GM12878 (cell line): ENCODE measurements around the gene IDH3G.
"Not testable (repeated sequence)": the region's sequence is repeated elsewhere in the genome, so short reads cannot be mapped to it uniquely, and the experiment has no call there.

Source experiments
- CBX5 ChIP-seq: sonication (generic); IDR thresholded peaks from 2 replicates; pipeline ENCODE4 v1.6.1; 2016; ENCODE audit warnings: low read depth, moderate library complexity, mild to moderate bottlenecking, inconsistent platforms
- CEBPB ChIP-seq, 2 experiments: fragments of 150-350 bp in 1 of 2; IDR thresholded peaks; 2 replicates each; pipeline ENCODE4 v1.6.1; 2012 to 2014; ENCODE audit warnings: low read depth in 2 of 2, low read length in 2 of 2, borderline replicate concordance in 1 of 2, inconsistent platforms in 1 of 2
- EZH2 ChIP-seq: IDR thresholded peaks from 2 replicates; pipeline ENCODE4 v1.6.1; 2012; ENCODE audit warnings: low read depth, mild to moderate bottlenecking, control low read depth, inconsistent platforms, low read length, borderline replicate concordance; ENCODE audit not compliant: control insufficient read depth
- FOXM1 ChIP-seq: IDR thresholded peaks from 2 replicates; pipeline ENCODE4 v1.6.1; 2012; ENCODE audit warnings: low read depth, mild to moderate bottlenecking, inconsistent platforms, low read length, moderate library complexity
- MYC ChIP-seq: IDR thresholded peaks from 2 replicates; pipeline ENCODE4 v1.6.1; 2011; ENCODE audit warnings: mild to moderate bottlenecking, low read length, moderate library complexity, inconsistent platforms; ENCODE audit not compliant: insufficient read depth, insufficient replicate concordance, insufficient read length, severe bottlenecking
- NR2C2 ChIP-seq: IDR thresholded peaks from 2 replicates; pipeline ENCODE4 v1.6.1; 2011; ENCODE audit warnings: borderline replicate concordance, low read depth; ENCODE audit not compliant: control insufficient read depth, insufficient read length
- RFX5 ChIP-seq: IDR thresholded peaks from 2 replicates; pipeline ENCODE4 v1.6.1; 2011; ENCODE audit warnings: low read depth, low read length, improper control_type of control experiment
- TCF3 ChIP-seq: IDR thresholded peaks from 2 replicates; pipeline ENCODE4 v1.6.1; 2012; ENCODE audit warnings: low read depth, mild to moderate bottlenecking, low read length, borderline replicate concordance; ENCODE audit not compliant: insufficient read depth
- TF ChIP-seq, protein P1 (sequence below), 3 experiments: IDR thresholded peaks in 2 of 3; conservative IDR thresholded peaks in 1 of 3; 2 replicates each; pipeline ENCODE4 v1.5.1; 2011; ENCODE audit warnings: low read depth in 3 of 3, low read length in 3 of 3, mild to moderate bottlenecking in 3 of 3, control low read depth in 2 of 3, moderate library complexity in 2 of 3, inconsistent platforms in 1 of 3, mixed read lengths in 1 of 3; ENCODE audit not compliant: control insufficient read depth in 2 of 3, insufficient read depth in 1 of 3; ENCODE audit errors: extremely low read depth in 1 of 3
- TF ChIP-seq, protein P2 (sequence below): IDR thresholded peaks from 2 replicates; pipeline ENCODE4 v1.6.1; 2011; ENCODE audit warnings: mild to moderate bottlenecking, low read depth, low read length, moderate library complexity; ENCODE audit not compliant: insufficient replicate concordance

DNA sequence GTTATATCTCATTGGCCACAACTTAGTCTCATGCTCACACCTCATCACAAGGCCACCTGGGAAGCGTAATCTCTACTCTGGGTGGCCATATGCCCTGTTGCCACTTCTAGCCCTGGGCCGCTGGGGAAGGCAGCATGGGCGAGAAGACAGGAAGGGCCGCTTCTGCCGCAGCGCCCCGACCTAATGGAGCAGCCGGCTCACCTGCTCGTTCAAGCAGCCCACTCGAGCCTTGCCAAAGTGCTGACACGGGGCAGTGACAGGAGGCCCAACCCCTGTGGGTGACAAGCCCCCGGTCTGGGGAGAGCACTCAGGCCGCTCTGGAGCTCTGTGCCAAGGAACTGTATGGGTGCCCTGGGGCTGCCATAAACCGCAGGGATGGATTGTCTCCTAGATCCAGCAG lies 52.1 kb downstream of the IDH3G start:
- TF ChIP-seq, protein P1, sequence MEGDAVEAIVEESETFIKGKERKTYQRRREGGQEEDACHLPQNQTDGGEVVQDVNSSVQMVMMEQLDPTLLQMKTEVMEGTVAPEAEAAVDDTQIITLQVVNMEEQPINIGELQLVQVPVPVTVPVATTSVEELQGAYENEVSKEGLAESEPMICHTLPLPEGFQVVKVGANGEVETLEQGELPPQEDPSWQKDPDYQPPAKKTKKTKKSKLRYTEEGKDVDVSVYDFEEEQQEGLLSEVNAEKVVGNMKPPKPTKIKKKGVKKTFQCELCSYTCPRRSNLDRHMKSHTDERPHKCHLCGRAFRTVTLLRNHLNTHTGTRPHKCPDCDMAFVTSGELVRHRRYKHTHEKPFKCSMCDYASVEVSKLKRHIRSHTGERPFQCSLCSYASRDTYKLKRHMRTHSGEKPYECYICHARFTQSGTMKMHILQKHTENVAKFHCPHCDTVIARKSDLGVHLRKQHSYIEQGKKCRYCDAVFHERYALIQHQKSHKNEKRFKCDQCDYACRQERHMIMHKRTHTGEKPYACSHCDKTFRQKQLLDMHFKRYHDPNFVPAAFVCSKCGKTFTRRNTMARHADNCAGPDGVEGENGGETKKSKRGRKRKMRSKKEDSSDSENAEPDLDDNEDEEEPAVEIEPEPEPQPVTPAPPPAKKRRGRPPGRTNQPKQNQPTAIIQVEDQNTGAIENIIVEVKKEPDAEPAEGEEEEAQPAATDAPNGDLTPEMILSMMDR (IDR thresholded peaks at IDR 0.05 in 2 of 3, conservative IDR thresholded peaks at IDR 0.05 in 1 of 3; ENCODE audit: control insufficient read depth in 2 of 3, extremely low read depth in 1 of 3, insufficient read depth in 1 of 3, low read depth in 3 of 3, low read length in 3 of 3) = not testable (repeated sequence)
- TF ChIP-seq CBX5; TCF3; MYC; RFX5; NR2C2; FOXM1; EZH2; CEBPB (IDR thresholded peaks at IDR 0.05; ENCODE audit: borderline replicate concordance in 1 of 2, low read depth in 2 of 2, low read length in 2 of 2): not testable (repeated sequence)
- TF ChIP-seq, protein P2, sequence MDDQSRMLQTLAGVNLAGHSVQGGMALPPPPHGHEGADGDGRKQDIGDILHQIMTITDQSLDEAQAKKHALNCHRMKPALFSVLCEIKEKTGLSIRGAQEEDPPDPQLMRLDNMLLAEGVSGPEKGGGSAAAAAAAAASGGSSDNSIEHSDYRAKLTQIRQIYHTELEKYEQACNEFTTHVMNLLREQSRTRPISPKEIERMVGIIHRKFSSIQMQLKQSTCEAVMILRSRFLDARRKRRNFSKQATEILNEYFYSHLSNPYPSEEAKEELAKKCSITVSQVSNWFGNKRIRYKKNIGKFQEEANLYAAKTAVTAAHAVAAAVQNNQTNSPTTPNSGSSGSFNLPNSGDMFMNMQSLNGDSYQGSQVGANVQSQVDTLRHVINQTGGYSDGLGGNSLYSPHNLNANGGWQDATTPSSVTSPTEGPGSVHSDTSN = not testable (repeated sequence)
